Glomerular endothelial cell (primary cell): Measurements from ENCODE around the gene AMOT. TPM values are rescaled to one million over a fixed set of nuclear protein-coding genes. Genes with fewer than 3 reads are reported as not detected.
"Not testable (repeated sequence)": the region's sequence is repeated elsewhere in the genome, so short reads cannot be mapped to it uniquely, and the experiment has no call there.

ENCODE experiments used
- DNase-seq: peaks from one replicate; pipeline ENCODE4 v3.0.0-alpha.2; 2011; ENCODE audit warnings: low read depth, low spot score; ENCODE audit errors: extremely low read depth
- total RNA-seq: library from RNA; depleted of rRNA; stranded (reverse); fragments of >200 nt; gene quantifications from 2 replicates; pipeline ENCODE4 v1.2.3, GENCODE V29; 2015

The AMOT gene
- 2.5 and 3.3 TPM in 2 replicates for total RNA-seq

- DNase-seq, result no peak
These were observed at the start of gene AMOT for GRCh38 chrX:112840382-112841113. Gene AMOT, minus strand, starts transcription at chrX:112840831. Its CDS starts 17,705 bp downstream, at chrX:112823126.

DNA sequence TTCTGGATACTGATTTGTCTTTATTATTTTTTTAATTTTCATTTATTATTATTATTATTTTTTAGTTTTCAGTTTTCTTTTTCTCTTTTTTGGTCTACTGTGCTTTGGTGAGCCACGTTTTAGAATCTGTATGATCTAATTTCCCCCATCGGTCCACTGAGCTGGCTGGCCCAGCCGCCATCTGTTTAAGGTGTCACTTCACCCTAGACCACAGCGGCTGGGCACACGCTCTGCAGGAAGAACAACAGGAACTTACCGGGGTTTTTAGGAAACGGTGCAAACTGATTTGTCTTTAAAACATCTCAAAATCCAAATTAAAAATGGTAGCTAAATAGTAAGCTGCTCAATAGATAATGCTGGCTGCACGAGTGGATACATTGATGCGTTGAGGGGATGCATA, 48.8 kb upstream of the AMOT start:
- no peak for DNase-seq

- no peak for DNase-seq
These were observed 48.3 kb upstream of the AMOT start for GRCh38 chrX:112888916-112889315.

DNA sequence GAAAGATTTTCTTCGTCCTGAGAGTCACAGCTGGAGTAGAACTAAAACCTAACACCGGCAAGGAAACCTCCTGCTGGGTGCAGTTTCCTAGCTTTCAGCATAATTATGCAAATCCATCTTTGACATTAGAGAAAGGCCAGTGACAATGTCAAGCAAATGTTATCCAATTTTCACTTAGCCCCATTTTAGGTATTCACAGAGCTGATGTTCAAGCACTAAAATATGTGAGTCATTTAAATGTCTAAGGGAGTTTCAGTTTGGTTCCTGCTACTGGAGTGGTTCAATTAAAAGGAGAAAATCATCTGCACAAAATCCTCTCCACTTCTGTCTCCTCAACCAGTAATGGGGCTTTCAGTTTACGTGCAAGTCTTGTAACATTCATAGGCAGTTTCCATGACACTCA, 37.1 kb upstream of the AMOT start:
- DNase-seq, result no peak

GRCh38 chrX:112874614-112875013, 34.0 kb upstream of the AMOT start:
- DNase-seq, result no peak

GRCh38 chrX:112874175-112874574, 33.5 kb upstream of the AMOT start:
- no peak for DNase-seq

DNA sequence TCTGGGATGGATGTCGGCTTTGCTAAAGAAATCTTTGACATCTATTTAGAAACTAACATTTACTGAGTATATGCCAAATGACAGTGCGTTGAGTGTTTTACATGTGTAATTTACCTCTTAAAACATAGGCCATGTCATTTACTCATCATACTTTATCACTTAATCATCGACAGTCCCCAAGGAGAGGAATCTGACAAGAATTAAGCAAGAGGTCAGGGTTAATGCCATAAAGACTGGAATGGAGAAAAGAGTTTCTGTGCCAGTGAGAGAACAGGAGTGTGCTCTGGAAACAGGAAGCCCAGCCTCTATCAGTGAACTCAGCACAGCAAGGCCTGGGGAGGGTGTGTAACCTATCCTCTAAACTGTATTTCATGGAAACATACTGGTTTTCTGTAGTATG, 28.0 kb upstream of the AMOT start:
- DNase-seq, result no peak

DNA sequence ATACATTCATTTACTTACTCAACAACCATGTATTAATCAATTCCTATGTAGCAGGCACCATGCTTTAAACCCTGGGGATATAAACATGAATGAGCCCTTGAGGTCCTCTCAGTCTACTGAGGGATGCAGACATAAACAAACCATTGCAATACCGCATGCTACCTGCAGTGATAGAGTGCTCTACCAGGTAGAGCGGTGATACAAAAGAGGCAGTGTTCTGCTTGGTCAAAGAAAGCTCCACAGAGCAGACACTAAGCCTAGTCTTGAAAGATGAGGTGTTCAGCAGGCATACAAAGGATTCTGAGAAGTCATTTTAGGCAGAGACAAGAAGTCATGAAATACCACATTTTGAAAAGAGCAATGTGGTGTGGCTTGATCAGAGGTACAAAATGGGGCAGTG, 26.9 kb upstream of the AMOT start:
- DNase-seq, result no peak

GRCh38 chrX:112866175-112866574, 25.5 kb upstream of the AMOT start:
- DNase-seq, result no peak

- no peak for DNase-seq
These were observed 24.9 kb upstream of the AMOT start for GRCh38 chrX:112865464-112866025.

GRCh38 chrX:112863850-112864249, 23.2 kb upstream of the AMOT start:
- no peak for DNase-seq

GRCh38 chrX:112857478-112857878, 16.8 kb upstream of the AMOT start:
- DNase-seq, result no peak

DNA sequence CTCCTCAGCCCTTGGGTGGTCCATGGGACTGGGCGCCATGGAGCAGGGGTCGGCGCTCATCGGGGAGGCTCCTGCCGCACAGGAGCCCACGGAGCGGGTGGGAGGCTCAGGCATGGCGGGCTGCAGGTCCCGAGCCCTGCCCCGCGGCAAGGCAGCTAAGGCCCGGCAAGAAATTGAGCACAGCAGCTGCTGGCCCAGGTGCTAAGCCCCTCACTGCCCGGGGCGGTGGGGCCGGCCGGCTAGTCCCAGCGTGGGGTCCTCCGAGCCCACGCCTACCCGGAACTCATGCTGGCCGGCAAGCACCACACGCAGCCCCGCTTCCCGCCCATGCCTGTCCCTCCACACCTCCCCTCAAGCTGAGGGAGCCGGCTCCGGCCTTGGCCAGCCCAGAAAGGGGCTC, 14.3 kb upstream of the AMOT start:
- DNase-seq, result not testable (repeated sequence)

DNA sequence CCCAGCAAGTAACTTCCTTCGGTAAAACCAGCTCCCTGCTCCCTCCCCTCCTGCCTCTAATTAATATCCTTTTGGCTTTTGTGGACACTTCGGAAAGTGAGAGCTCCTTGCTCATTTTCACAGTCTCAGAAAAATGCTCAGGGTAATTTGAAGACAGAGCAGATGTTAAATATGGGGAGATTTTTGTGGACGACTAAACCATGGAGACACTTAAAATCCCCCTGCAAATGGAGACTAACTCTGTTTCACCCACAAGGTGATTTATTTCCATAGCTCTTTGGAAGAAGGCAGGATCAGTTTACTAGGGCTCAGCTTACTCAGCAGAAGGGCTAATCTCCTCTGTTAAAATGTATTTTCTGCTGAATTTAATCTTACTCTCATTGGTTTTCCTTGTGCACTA, 12.2 kb upstream of the AMOT start:
- DNase-seq, result no peak

DNA sequence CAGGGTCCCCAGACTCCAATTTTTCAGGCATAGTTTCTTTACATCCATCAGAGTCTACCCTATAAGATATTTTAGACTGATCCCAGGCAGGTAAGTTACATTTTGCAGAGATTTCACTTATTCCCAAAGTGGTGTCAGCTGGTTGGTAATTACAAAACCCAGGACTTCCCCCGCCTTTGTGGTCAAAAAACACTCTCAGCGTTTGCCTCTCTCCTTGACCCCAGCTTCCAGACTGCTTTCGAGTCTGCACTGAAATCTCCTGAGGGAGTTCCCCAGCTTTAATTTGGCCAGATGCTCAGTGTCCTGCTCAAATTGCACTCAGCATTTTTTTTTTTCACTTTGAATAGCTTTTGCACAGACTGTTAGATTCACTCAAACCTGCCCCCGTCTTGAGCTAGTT, 11.2 kb upstream of the AMOT start:
- DNase-seq, result no peak

DNA sequence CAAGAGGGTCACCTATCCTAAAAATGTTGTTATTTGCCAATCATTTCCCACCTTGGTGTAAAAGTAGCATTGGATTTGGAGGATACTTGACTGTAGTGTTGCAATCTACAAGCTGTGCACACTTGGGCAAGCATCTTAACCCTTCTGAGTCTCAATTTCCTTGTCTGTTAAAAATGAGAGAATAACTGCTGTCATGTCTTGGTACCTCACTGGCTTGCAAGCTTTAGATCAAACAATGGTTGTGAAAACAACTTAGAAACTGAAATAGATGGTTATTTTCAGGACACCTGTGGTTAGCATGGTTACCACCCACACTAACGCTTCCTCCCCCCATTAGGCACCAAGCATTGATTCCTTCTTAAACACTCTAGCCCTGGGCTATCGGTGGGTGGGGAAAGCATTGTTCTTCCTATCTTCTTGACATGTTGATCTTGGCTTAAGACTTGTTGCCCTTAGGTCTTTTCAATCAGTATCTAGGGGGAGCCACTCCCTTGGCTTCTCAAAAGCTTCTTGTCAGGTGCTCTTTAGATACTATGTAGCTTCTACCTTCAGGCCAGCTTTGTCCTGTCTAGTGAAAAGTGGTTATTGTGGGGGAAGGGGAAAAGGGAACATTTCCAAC, 10.6 kb upstream of the AMOT start:
- no peak for DNase-seq

GRCh38 chrX:112849016-112849415, 8.4 kb upstream of the AMOT start:
- DNase-seq, result no peak

DNA sequence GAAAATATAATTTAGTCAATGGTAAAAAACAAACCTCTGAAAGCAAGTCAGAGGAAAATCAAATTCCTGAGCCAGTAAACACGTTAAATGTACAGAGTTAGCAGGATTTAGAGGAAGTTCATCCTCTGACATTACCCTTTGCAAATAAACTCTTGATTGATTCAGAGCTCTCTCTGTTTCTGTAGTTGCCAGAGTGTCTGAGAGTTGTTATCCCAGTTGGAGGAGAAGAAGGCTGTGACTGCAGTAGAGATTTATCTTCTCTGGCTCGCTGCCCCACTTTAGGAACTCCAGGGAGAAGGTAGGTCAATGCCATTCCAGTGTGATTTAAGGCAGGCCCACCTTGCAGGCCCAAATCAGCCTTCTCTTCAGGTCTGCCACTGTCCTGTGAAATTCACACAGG, 6.2 kb upstream of the AMOT start:
- DNase-seq, result no peak

- no peak for DNase-seq
These were observed 5.6 kb upstream of the AMOT start for GRCh38 chrX:112846187-112846586.

- no peak for DNase-seq
These were observed 3.6 kb upstream of the AMOT start for GRCh38 chrX:112844250-112844649.

- DNase-seq, result no peak
These were observed 1.2 kb upstream of the AMOT start for GRCh38 chrX:112841820-112842157.

GRCh38 chrX:112841114-112841819, 636 bp upstream of the AMOT start:
- DNase-seq, result no peak
